HEK293 (cell line): ENCODE measurements around the gene VIP.

Source experiments
- CTCF ChIA-PET: fragments of 350-600 bp; formaldehyde crosslinking; extraction: SDS; loops from one replicate; lab custom pipeline; 2021; ENCODE audit warnings: antibody characterized with exemption; lab: Yijun Ruan, JAX
- POLR2A ChIA-PET: fragments of 300-600 bp; formaldehyde crosslinking; extraction: SDS; loops from one replicate; lab custom pipeline; 2020; ENCODE audit warnings: antibody characterized with exemption, inconsistent platforms; lab: Yijun Ruan, JAX
- H3K27ac ChIP-seq: fragments of 200-500 bp; sonication (Bioruptor generic); 2 replicates; pipeline ENCODE4 v1.5.1; 2014; ENCODE audit warnings: low read depth, low read length, control low read depth, inconsistent platforms; ENCODE audit errors: extremely low read depth
- H3K36me3 ChIP-seq, 2 experiments: fragments of 200-500 bp in 1 of 2; sonication (Bioruptor generic) in 1 of 2; 1 replicate in 1 of 2; 2 replicates in 1 of 2; pipeline ENCODE4 v1.5.1; 2014 to 2017; ENCODE audit warnings: inconsistent platforms in 2 of 2, low read length in 2 of 2; ENCODE audit not compliant: control insufficient read depth in 2 of 2, insufficient read depth in 1 of 2
- H3K4me1 ChIP-seq: fragments of 200-500 bp; sonication (Bioruptor generic); 2 replicates; pipeline ENCODE4 v1.5.1; 2014; ENCODE audit warnings: mild to moderate bottlenecking, low read length, inconsistent platforms; ENCODE audit not compliant: control insufficient read depth, insufficient read depth
- H3K4me3 ChIP-seq: 2 replicates; pipeline ENCODE4 v1.5.1; 2011; ENCODE audit warnings: low read depth, mild to moderate bottlenecking, control low read depth, low read length, moderate library complexity
- H3K9me3 ChIP-seq: fragments of 200-500 bp; sonication (Bioruptor generic); 2 replicates; pipeline ENCODE4 v1.5.1; 2014; ENCODE audit warnings: low read depth, low read length, inconsistent platforms; ENCODE audit not compliant: control insufficient read depth, insufficient read depth
- GLIS1 ChIP-seq: fragments of 450-650 bp; formaldehyde crosslinking; IDR thresholded peaks from 2 replicates; pipeline ENCODE4 v1.5.1; 2016; ENCODE audit warnings: missing biosample characterization, missing genetic modification characterization
- PRDM1 ChIP-seq: fragments of 450-650 bp; formaldehyde crosslinking; IDR thresholded peaks from 2 replicates; pipeline ENCODE4; 2016; ENCODE audit warnings: missing biosample characterization, missing genetic modification characterization
- PRDM4 ChIP-seq: fragments of 450-650 bp; formaldehyde crosslinking; IDR thresholded peaks from 2 replicates; pipeline ENCODE4 v1.5.1; 2017; ENCODE audit warnings: missing biosample characterization, missing genetic modification characterization
- PRDM6 ChIP-seq: fragments of 450-650 bp; formaldehyde crosslinking; IDR thresholded peaks from 2 replicates; pipeline ENCODE4 v1.5.1; 2017; ENCODE audit warnings: missing biosample characterization, missing genetic modification characterization
- SCRT2 ChIP-seq: fragments of 450-650 bp; formaldehyde crosslinking; IDR thresholded peaks from 2 replicates; pipeline ENCODE4 v1.5.1; 2016; ENCODE audit warnings: missing biosample characterization, missing genetic modification characterization
- SP7 ChIP-seq: fragments of 450-650 bp; formaldehyde crosslinking; IDR thresholded peaks from 2 replicates; pipeline ENCODE4 v1.5.1; 2016; ENCODE audit warnings: missing biosample characterization, missing genetic modification characterization
- TRIM28 ChIP-seq: IDR thresholded peaks from 2 replicates; pipeline ENCODE4 v1.6.1; 2011; ENCODE audit warnings: low read length, control low read depth, borderline replicate concordance
- YY1 ChIP-seq: fragments of 450-650 bp; formaldehyde crosslinking; IDR thresholded peaks from 2 replicates; pipeline ENCODE4 v1.5.1; 2018; ENCODE audit warnings: missing biosample characterization, missing genetic modification characterization
- YY2 ChIP-seq: fragments of 450-650 bp; formaldehyde crosslinking; IDR thresholded peaks from 2 replicates; pipeline ENCODE4 v1.5.1; 2016; ENCODE audit warnings: missing biosample characterization, missing genetic modification characterization
- ZNF112 ChIP-seq: fragments of 450-650 bp; formaldehyde crosslinking; IDR thresholded peaks from 2 replicates; pipeline ENCODE4 v1.5.0; 2017; ENCODE audit warnings: missing biosample characterization, missing genetic modification characterization
- ZNF138 ChIP-seq: fragments of 450-650 bp; formaldehyde crosslinking; IDR thresholded peaks from 2 replicates; pipeline ENCODE4 v1.5.1; 2016; ENCODE audit warnings: missing biosample characterization, missing genetic modification characterization, borderline replicate concordance
- ZNF175 ChIP-seq: fragments of 450-650 bp; formaldehyde crosslinking; IDR thresholded peaks from 2 replicates; pipeline ENCODE4 v1.5.1; 2016; ENCODE audit warnings: missing biosample characterization, missing genetic modification characterization
- ZNF214 ChIP-seq: fragments of 450-650 bp; formaldehyde crosslinking; IDR thresholded peaks from 2 replicates; pipeline ENCODE4 v1.5.1; 2017; ENCODE audit warnings: missing biosample characterization, mild to moderate bottlenecking, missing genetic modification characterization, borderline replicate concordance
- ZNF311 ChIP-seq: fragments of 450-650 bp; formaldehyde crosslinking; IDR thresholded peaks from 2 replicates; pipeline ENCODE4 v1.5.1; 2017; ENCODE audit warnings: missing biosample characterization, missing genetic modification characterization, borderline replicate concordance
- ZNF350 ChIP-seq: fragments of 450-650 bp; formaldehyde crosslinking; IDR thresholded peaks from 2 replicates; pipeline ENCODE4 v1.5.0; 2017; ENCODE audit warnings: missing biosample characterization, mild to moderate bottlenecking, missing genetic modification characterization
- ZNF426 ChIP-seq: fragments of 450-650 bp; formaldehyde crosslinking; IDR thresholded peaks from 2 replicates; pipeline ENCODE4 v1.5.1; 2017; ENCODE audit warnings: missing biosample characterization, missing genetic modification characterization, mild to moderate bottlenecking, inconsistent platforms, moderate library complexity
- ZNF830 ChIP-seq: fragments of 450-650 bp; IDR thresholded peaks from 2 replicates; pipeline ENCODE4 v1.5.0; 2018; ENCODE audit warnings: missing biosample characterization, missing genetic modification characterization, low read depth, mild to moderate bottlenecking, moderate library complexity

The VIP gene

GRCh38 chr6:152776833-152777232 lies 26.2 kb downstream of the VIP start:
- ChIA-PET CTCF (interaction anchor here (0.7 to 1.4 kb wide), 2 partner anchors 76 to 171 kb away, joined by 3 read pairs; no protein-coding TSS in a partner anchor), POLR2A (no interaction called here)
- TF ChIP-seq ZNF214 (no peak), GLIS1 (tag by site-specific recombination) (no peak), PRDM6 (no peak), ZNF138 (tag by site-specific recombination) (no peak), YY1 (tag by site-specific recombination) (no peak), ZNF112 (tag by site-specific recombination) (no peak), ZNF350 (tag by site-specific recombination) (no peak), SCRT2 (tag by site-specific recombination) (no peak), YY2 (tag by site-specific recombination) (no peak), ZNF830 (tag by site-specific recombination) (no peak), ZNF311 (no peak), PRDM1 (tag by site-specific recombination) (no peak), TRIM28 (no peak)
- Histone ChIP-seq H3K27ac (no peak overlapping the region), H3K36me3 (no peaks in the 10 kb centered on the region), H3K4me1 (no peaks in the 10 kb centered on the region), H3K4me3 (no peak overlapping the region), H3K9me3 (no peaks in the 10 kb centered on the region)

- ChIA-PET CTCF (no interaction called here), POLR2A (no interaction called here)
- H3K9me3 ChIP-seq: no peaks in the 10 kb centered on the region
- H3K27ac ChIP-seq: no peak overlapping the region
- no peaks in the 10 kb centered on the region for H3K36me3 ChIP-seq
- no peaks in the 10 kb centered on the region for H3K4me1 ChIP-seq
- TF ChIP-seq SP7: no peak
- no peak for TF ChIP-seq ZNF175 (tag by site-specific recombination)
- H3K4me3 ChIP-seq: no peak overlapping the region
These were observed 32.8 kb downstream of the VIP start for GRCh38 chr6:152783217-152783878.

GRCh38 chr6:152794696-152795095 lies 44.1 kb downstream of the VIP start:
- POLR2A ChIA-PET: no interaction called here
- Histone ChIP-seq H3K4me3 (no peak overlapping the region), H3K4me1 (no peaks in the 10 kb centered on the region), H3K36me3 (no peaks in the 10 kb centered on the region), H3K27ac (no peak overlapping the region), H3K9me3 (no peaks in the 10 kb centered on the region)
- CTCF ChIA-PET: no interaction called here
- TF ChIP-seq SCRT2 (tag by site-specific recombination) (no peak), PRDM4 (tag by site-specific recombination) (no peak), ZNF426 (tag by site-specific recombination) (no peak)
- TF ChIP-seq, all 188 proteins: peak for 0
